IMR-90 (cell line): ENCODE data around the gene BPIFB2. TPM values are rescaled to one million over a fixed set of nuclear protein-coding genes. Genes with fewer than 3 reads are reported as not detected.

Source experiments
- ATAC-seq: fragments of 200-7000 bp; cut with Tn5 transposase; 2 replicates; pipeline ENCODE4 v1.9.1; 2020; ENCODE audit warnings: low read depth, mild to moderate bottlenecking, moderate library complexity
- BruUV-seq: library from RNA; stranded (reverse); fragments of 400-500 nt; replicated peaks from 2 replicates; lab custom pipeline; 2021; lab: Mats Ljungman, UMichigan
- CTCF ChIA-PET: fragments of 300-600 bp; formaldehyde crosslinking; extraction: SDS; loops from one replicate; lab custom pipeline; 2021; ENCODE audit warnings: antibody characterized with exemption; lab: Yijun Ruan, JAX
- POLR2A ChIA-PET: fragments of 300-600 bp; sonication (Branson Sonifier 250); formaldehyde crosslinking; loops from one replicate; lab custom pipeline; 2022; ENCODE audit warnings: antibody characterized with exemption; ENCODE audit not compliant: unreplicated experiment; lab: Charles Lee
- DNase-seq: peaks from one replicate; pipeline ENCODE4 v3.0.0; 2013
- H2AFZ ChIP-seq: replicated peaks from 2 replicates; pipeline ENCODE3; 2013; ENCODE audit warnings: low read length, mild to moderate bottlenecking; ENCODE audit not compliant: poor library complexity
- H2AK5ac ChIP-seq: 2 replicates; pipeline ENCODE4 v1.6.1; 2013; ENCODE audit warnings: low read depth, low read length, inconsistent platforms
- H2AK9ac ChIP-seq: replicated peaks from 2 replicates; pipeline ENCODE3; 2013; ENCODE audit warnings: mild to moderate bottlenecking, low read depth, low read length, moderate library complexity; ENCODE audit not compliant: poor library complexity
- H2BK120ac ChIP-seq: 2 replicates; pipeline ENCODE4 v1.6.1; 2013; ENCODE audit warnings: low read depth, low read length, inconsistent platforms
- H2BK15ac ChIP-seq: 3 replicates; pipeline ENCODE4 v1.6.1; 2013; ENCODE audit warnings: low read depth, low read length, inconsistent platforms
- H2BK20ac ChIP-seq: 2 replicates; pipeline ENCODE4 v1.6.1; 2013; ENCODE audit warnings: low read depth, mild to moderate bottlenecking, inconsistent platforms, low read length, moderate library complexity
- H2BK5ac ChIP-seq: 2 replicates; pipeline ENCODE4 v1.6.1; 2013; ENCODE audit warnings: mild to moderate bottlenecking, low read depth, low read length, inconsistent platforms; ENCODE audit not compliant: poor library complexity, severe bottlenecking
- H3K14ac ChIP-seq: replicated peaks from 2 replicates; pipeline ENCODE4 v1.6.1; 2013; ENCODE audit warnings: low read depth, low read length, inconsistent platforms
- H3K18ac ChIP-seq: 2 replicates; pipeline ENCODE4 v1.6.1; 2013; ENCODE audit warnings: low read depth, low read length, control low read depth
- H3K23ac ChIP-seq: 2 replicates; pipeline ENCODE4 v1.6.1; 2013; ENCODE audit warnings: low read depth, low read length, inconsistent platforms
- H3K27ac ChIP-seq: 2 replicates; pipeline ENCODE4 v1.5.1; 2013; ENCODE audit warnings: mild to moderate bottlenecking, control low read depth, low read length; ENCODE audit not compliant: insufficient read depth
- H3K27me3 ChIP-seq: 2 replicates; pipeline ENCODE4 v1.6.1; 2013; ENCODE audit warnings: low read length; ENCODE audit not compliant: control insufficient read depth, insufficient read depth
- H3K36me3 ChIP-seq: 2 replicates; pipeline ENCODE4 v1.6.1; 2013; ENCODE audit warnings: low read length, mixed read lengths; ENCODE audit not compliant: control insufficient read depth, insufficient read depth
- H3K4ac ChIP-seq: 2 replicates; pipeline ENCODE4 v1.6.1; 2013; ENCODE audit warnings: low read depth, low read length, inconsistent platforms
- H3K4me1 ChIP-seq: 2 replicates; pipeline ENCODE4 v1.6.1; 2013; ENCODE audit warnings: low read length, mixed read lengths; ENCODE audit not compliant: control insufficient read depth, insufficient read depth
- H3K4me2 ChIP-seq: 2 replicates; pipeline ENCODE4 v1.6.1; 2013; ENCODE audit warnings: low read depth, mild to moderate bottlenecking, control low read depth, low read length, moderate library complexity
- H3K4me3 ChIP-seq: 2 replicates; pipeline ENCODE4 v1.5.1; 2013; ENCODE audit warnings: low read depth, mild to moderate bottlenecking, control low read depth, low read length, moderate library complexity; ENCODE audit not compliant: insufficient read depth
- H3K56ac ChIP-seq: 2 replicates; pipeline ENCODE4 v1.6.1; 2013; ENCODE audit warnings: low read length, inconsistent platforms; ENCODE audit not compliant: insufficient read depth; ENCODE audit errors: extremely low read depth
- H3K79me1 ChIP-seq, 2 experiments: 2 replicates each; pipeline ENCODE4 v1.6.1; 2013; ENCODE audit warnings: low read length in 2 of 2, inconsistent platforms in 1 of 2, low read depth in 1 of 2
- H3K9ac ChIP-seq: 2 replicates; pipeline ENCODE4 v1.6.1; 2013; ENCODE audit warnings: low read depth, low read length, control low read depth
- H3K9me1 ChIP-seq: 2 replicates; pipeline ENCODE4 v1.6.1; 2013; ENCODE audit warnings: low read length, inconsistent platforms; ENCODE audit not compliant: insufficient read depth
- H3K9me3 ChIP-seq: 2 replicates; pipeline ENCODE4 v1.6.1; 2013; ENCODE audit warnings: low read length; ENCODE audit not compliant: control insufficient read depth, insufficient read depth
- H4K20me1 ChIP-seq: 2 replicates; pipeline ENCODE4 v1.6.1; 2013; ENCODE audit warnings: low read length, inconsistent platforms; ENCODE audit not compliant: insufficient read depth
- H4K5ac ChIP-seq: 2 replicates; pipeline ENCODE4 v1.6.1; 2013; ENCODE audit warnings: mild to moderate bottlenecking, low read depth, low read length, control low read depth
- H4K8ac ChIP-seq, 2 experiments: 2 replicates each; pipeline ENCODE4 v1.6.1; 2013; ENCODE audit warnings: low read depth in 2 of 2, low read length in 2 of 2, control low read depth in 1 of 2, inconsistent platforms in 1 of 2
- H4K91ac ChIP-seq: 2 replicates; pipeline ENCODE4 v1.6.1; 2013; ENCODE audit warnings: low read depth, low read length, inconsistent platforms; ENCODE audit not compliant: insufficient read depth
- BHLHE40 ChIP-seq: fragments of 150-350 bp; IDR thresholded peaks from 2 replicates; pipeline ENCODE4 v1.6.1; 2016; ENCODE audit warnings: mild to moderate bottlenecking, low read depth, low read length
- CEBPB ChIP-seq: IDR thresholded peaks from 2 replicates; pipeline ENCODE4 v1.6.1; 2012; ENCODE audit warnings: low read depth, low read length, improper control_type of control experiment
- CHD1 ChIP-seq: IDR thresholded peaks from 2 replicates; pipeline ENCODE4 v1.6.1; 2012; ENCODE audit warnings: low read depth, low read length, improper control_type of control experiment
- ELK1 ChIP-seq: fragments of 150-350 bp; IDR thresholded peaks from 2 replicates; pipeline ENCODE4 v1.6.1; 2016; ENCODE audit warnings: low read depth, mild to moderate bottlenecking, low read length, moderate library complexity, borderline replicate concordance
- FOS ChIP-seq: fragments of 150-350 bp; IDR thresholded peaks from 2 replicates; pipeline ENCODE4 v1.6.1; 2016; ENCODE audit warnings: low read depth, low read length
- MAFK ChIP-seq: IDR thresholded peaks from 2 replicates; pipeline ENCODE4 v1.6.1; 2012; ENCODE audit warnings: low read depth, low read length, improper control_type of control experiment
- MAZ ChIP-seq: IDR thresholded peaks from 2 replicates; pipeline ENCODE4 v1.6.1; 2012; ENCODE audit warnings: low read depth, mild to moderate bottlenecking, low read length, improper control_type of control experiment, moderate library complexity, borderline replicate concordance
- MXI1 ChIP-seq: IDR thresholded peaks from 2 replicates; pipeline ENCODE4 v1.6.1; 2012; ENCODE audit warnings: low read depth, mild to moderate bottlenecking, low read length, moderate library complexity, borderline replicate concordance
- NFE2L2 ChIP-seq: fragments of 150-350 bp; IDR thresholded peaks from 2 replicates; pipeline ENCODE4 v1.6.1; 2016; ENCODE audit warnings: low read depth, mild to moderate bottlenecking, low read length
- RAD21 ChIP-seq: IDR thresholded peaks from 2 replicates; pipeline ENCODE4 v1.6.1; 2012; ENCODE audit warnings: low read length, improper control_type of control experiment
- RCOR1 ChIP-seq: IDR thresholded peaks from 2 replicates; pipeline ENCODE4 v1.6.1; 2012; ENCODE audit warnings: mild to moderate bottlenecking, low read length, improper control_type of control experiment; ENCODE audit not compliant: insufficient replicate concordance
- RFX5 ChIP-seq: IDR thresholded peaks from 2 replicates; pipeline ENCODE4 v1.8.0; 2012; ENCODE audit warnings: low read depth, mild to moderate bottlenecking, low read length, moderate library complexity
- SMC3 ChIP-seq: fragments of 150-350 bp; IDR thresholded peaks from 2 replicates; pipeline ENCODE4 v1.6.1; 2016; ENCODE audit warnings: low read depth, mild to moderate bottlenecking, antibody characterized with exemption, low read length, moderate library complexity
- WGBS, 2 experiments: methylation state at CpG; one replicate each; pipeline versions ENCODE4 v1.1.5 to v1.1.7; 2013; ENCODE audit warnings: missing lambda C conversion rate in 2 of 2; ENCODE audit not compliant: insufficient read length in 1 of 2; ENCODE audit errors: extremely low coverage in 2 of 2; 5-methylcytosine and 5-hydroxymethylcytosine counted together
- dilution Hi-C: fragments of 300-500 bp; cut with HindIII; formaldehyde crosslinking; loops from one replicate; pipeline ENCODE4 v1.14.3; 2018; ENCODE audit warnings: low sequenced_read_pairs; ENCODE audit not compliant: unreplicated experiment
- in situ Hi-C: fragments of 300-500 bp; cut with MboI; formaldehyde crosslinking; loops from 3 replicates; pipeline ENCODE4 v1.14.3; 2019; ENCODE audit warnings: low sequenced_read_pairs, inconsistent platforms, mixed read lengths
- intact Hi-C: fragments of 100-400 bp; cut with micrococcal nuclease; formaldehyde crosslinking; loops from 2 replicates; pipeline ENCODE4 v1.10.0; 2022
- polyA plus RNA-seq, 3 experiments: library from polyadenylated mRNA; depleted of rRNA; stranded (reverse); fragments of >200 nt; gene quantifications; 2 replicates each; pipeline ENCODE4 v1.2.3, GENCODE V29; 2012; ENCODE audit warnings: low replicate concordance in 1 of 3
- total RNA-seq: library from RNA; depleted of rRNA; stranded (reverse); fragments of >200 nt; gene quantifications from 2 replicates; pipeline ENCODE4 v1.2.3, GENCODE V29; 2012
- TF ChIP-seq, protein P1 (sequence below): fragments of 150-350 bp; IDR thresholded peaks from 2 replicates; pipeline ENCODE4 v1.6.1; 2017; ENCODE audit warnings: mild to moderate bottlenecking, antibody characterized with exemption, low read length, low read depth
- TF ChIP-seq, protein P2 (sequence below): conservative IDR thresholded peaks from 2 replicates; pipeline ENCODE4 v1.5.1; 2012; ENCODE audit warnings: mild to moderate bottlenecking, low read depth, low read length, improper control_type of control experiment

The BPIFB2 gene
- total and polyA plus RNA-seq, 2 of the 4 experiments (the other 2 are of a cell fraction): not detected

GRCh38 chr20:33031531-33031930 is 24.0 kb downstream of the BPIFB2 start, which contains the start of gene BPIFB6:
Gene BPIFB6 (plus strand): TSS chr20:33031648. CDS start chr20:33031648, 0 bp downstream.
- no peak for DNase-seq
- ChIA-PET POLR2A (no interaction called here), CTCF (no interaction called here)
- no peak within 1 kb of the TSS for H3K14ac ChIP-seq
- no peak within 1 kb of the TSS for H2BK5ac ChIP-seq
- H2BK20ac ChIP-seq: no peak within 1 kb of the TSS
- H2AFZ ChIP-seq: no peak within 1 kb of the TSS
- H3K9me3 ChIP-seq: no peaks in the 10 kb centered on the region
- no peak within 1 kb of the TSS for H2AK9ac ChIP-seq
- BruUV-seq: no TSS peak
- TF ChIP-seq NFE2L2 (no peak), ELK1 (no peak), CEBPB (no peak), MXI1 (no peak), SMC3 (no peak), CHD1 (no peak), RAD21 (no peak), FOS (no peak), RFX5 (no peak), MAZ (no peak), RCOR1 (no peak), MAFK (no peak), BHLHE40 (no peak)
- TF ChIP-seq, protein P1, sequence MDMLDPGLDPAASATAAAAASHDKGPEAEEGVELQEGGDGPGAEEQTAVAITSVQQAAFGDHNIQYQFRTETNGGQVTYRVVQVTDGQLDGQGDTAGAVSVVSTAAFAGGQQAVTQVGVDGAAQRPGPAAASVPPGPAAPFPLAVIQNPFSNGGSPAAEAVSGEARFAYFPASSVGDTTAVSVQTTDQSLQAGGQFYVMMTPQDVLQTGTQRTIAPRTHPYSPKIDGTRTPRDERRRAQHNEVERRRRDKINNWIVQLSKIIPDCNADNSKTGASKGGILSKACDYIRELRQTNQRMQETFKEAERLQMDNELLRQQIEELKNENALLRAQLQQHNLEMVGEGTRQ: no peak
- TF ChIP-seq, protein P2, sequence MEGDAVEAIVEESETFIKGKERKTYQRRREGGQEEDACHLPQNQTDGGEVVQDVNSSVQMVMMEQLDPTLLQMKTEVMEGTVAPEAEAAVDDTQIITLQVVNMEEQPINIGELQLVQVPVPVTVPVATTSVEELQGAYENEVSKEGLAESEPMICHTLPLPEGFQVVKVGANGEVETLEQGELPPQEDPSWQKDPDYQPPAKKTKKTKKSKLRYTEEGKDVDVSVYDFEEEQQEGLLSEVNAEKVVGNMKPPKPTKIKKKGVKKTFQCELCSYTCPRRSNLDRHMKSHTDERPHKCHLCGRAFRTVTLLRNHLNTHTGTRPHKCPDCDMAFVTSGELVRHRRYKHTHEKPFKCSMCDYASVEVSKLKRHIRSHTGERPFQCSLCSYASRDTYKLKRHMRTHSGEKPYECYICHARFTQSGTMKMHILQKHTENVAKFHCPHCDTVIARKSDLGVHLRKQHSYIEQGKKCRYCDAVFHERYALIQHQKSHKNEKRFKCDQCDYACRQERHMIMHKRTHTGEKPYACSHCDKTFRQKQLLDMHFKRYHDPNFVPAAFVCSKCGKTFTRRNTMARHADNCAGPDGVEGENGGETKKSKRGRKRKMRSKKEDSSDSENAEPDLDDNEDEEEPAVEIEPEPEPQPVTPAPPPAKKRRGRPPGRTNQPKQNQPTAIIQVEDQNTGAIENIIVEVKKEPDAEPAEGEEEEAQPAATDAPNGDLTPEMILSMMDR: no peak
- no peak for ATAC-seq
- H3K27me3 ChIP-seq: no peaks in the 10 kb centered on the region; the same call in 1 of the 2 replicates
- no peaks in the 10 kb centered on the region for H3K9me1 ChIP-seq
- H3K4me3 ChIP-seq: no peak within 1 kb of the TSS
- H4K5ac ChIP-seq: no peak within 1 kb of the TSS
- H4K20me1 ChIP-seq: no peaks in the 10 kb centered on the region
- intact Hi-C loops: no loop called here
- H3K18ac ChIP-seq: no peak within 1 kb of the TSS
- no peak within 1 kb of the TSS for H2BK120ac ChIP-seq
- no peak within 1 kb of the TSS for H4K8ac ChIP-seq
- H3K27ac ChIP-seq: no peak within 1 kb of the TSS
- H2AK5ac ChIP-seq: no peak within 1 kb of the TSS
- no peaks in the 10 kb centered on the region for H3K4me1 ChIP-seq
- no peak within 1 kb of the TSS for H3K23ac ChIP-seq
- H3K56ac ChIP-seq: no peak within 1 kb of the TSS
- no peak within 1 kb of the TSS for H4K91ac ChIP-seq
- WGBS, 2 experiments: 50% methylated on average over 1 of the region's 10 CpGs; no CpG with 5 or more reads in 1 of the 2 experiments
- H2BK15ac ChIP-seq: no peak within 1 kb of the TSS
- H3K36me3 ChIP-seq: no peaks in the 10 kb centered on the region
- no peaks in the 10 kb centered on the region for H3K79me1 ChIP-seq
- dilution Hi-C loops: no loop called here
- in situ Hi-C loops: no loop called here
- no peak within 1 kb of the TSS for H3K4ac ChIP-seq
- H3K4me2 ChIP-seq: no peak within 1 kb of the TSS
- no peak within 1 kb of the TSS for H3K9ac ChIP-seq
